GM12878 (cell line): ENCODE data around the gene ATF4.

Experiments
- CBX3 ChIP-seq: fragments of 200-600 bp; sonication (generic); IDR thresholded peaks from 2 replicates; pipeline ENCODE4 v1.6.1; 2016; ENCODE audit warnings: low read depth, borderline replicate concordance
- EZH2 ChIP-seq: IDR thresholded peaks from 2 replicates; pipeline ENCODE4 v1.6.1; 2012; ENCODE audit warnings: low read depth, mild to moderate bottlenecking, control low read depth, inconsistent platforms, low read length, borderline replicate concordance; ENCODE audit not compliant: control insufficient read depth
- FOXK2 ChIP-seq: fragments of 450-650 bp; IDR thresholded peaks from 2 replicates; pipeline ENCODE4 v1.6.1; 2017; ENCODE audit warnings: mild to moderate bottlenecking, moderate library complexity
- FOXM1 ChIP-seq: IDR thresholded peaks from 2 replicates; pipeline ENCODE4 v1.6.1; 2012; ENCODE audit warnings: low read depth, mild to moderate bottlenecking, inconsistent platforms, low read length, moderate library complexity
- GABPA ChIP-seq: IDR thresholded peaks from 2 replicates; pipeline ENCODE4 v1.6.1; 2014; ENCODE audit warnings: antibody characterized with exemption, low read depth, mild to moderate bottlenecking, inconsistent platforms
- JUND ChIP-seq: IDR thresholded peaks from 2 replicates; pipeline ENCODE4 v1.6.1; 2012; ENCODE audit warnings: low read depth, mild to moderate bottlenecking, low read length, improper control_type of control experiment, moderate library complexity
- MYC ChIP-seq: IDR thresholded peaks from 2 replicates; pipeline ENCODE4 v1.6.1; 2011; ENCODE audit warnings: mild to moderate bottlenecking, low read length, moderate library complexity, inconsistent platforms; ENCODE audit not compliant: insufficient read depth, insufficient replicate concordance, insufficient read length, severe bottlenecking
- RB1 ChIP-seq: fragments of 450-650 bp; formaldehyde crosslinking; IDR thresholded peaks from 2 replicates; pipeline ENCODE4 v1.6.1; 2017; ENCODE audit warnings: mild to moderate bottlenecking, borderline replicate concordance
- RBBP5 ChIP-seq: fragments of 200-600 bp; sonication (generic); conservative IDR thresholded peaks from 2 replicates; pipeline ENCODE4 v1.6.1; 2016
- RFX5 ChIP-seq: IDR thresholded peaks from 2 replicates; pipeline ENCODE4 v1.6.1; 2011; ENCODE audit warnings: low read depth, low read length, improper control_type of control experiment
- SIX5 ChIP-seq: IDR thresholded peaks from 2 replicates; pipeline ENCODE4 v1.6.1; 2011; ENCODE audit warnings: mild to moderate bottlenecking, low read depth, low read length, moderate library complexity; ENCODE audit not compliant: severe bottlenecking
- SMARCA5 ChIP-seq: fragments of 450-650 bp; IDR thresholded peaks from 2 replicates; pipeline ENCODE4 v1.6.1; 2017; ENCODE audit warnings: mild to moderate bottlenecking
- TCF12 ChIP-seq: IDR thresholded peaks from 2 replicates; pipeline ENCODE4 v1.6.1; 2011; ENCODE audit warnings: low read depth, mild to moderate bottlenecking, low read length
- TF ChIP-seq, protein P1 (sequence below), 3 experiments: IDR thresholded peaks in 2 of 3; conservative IDR thresholded peaks in 1 of 3; 2 replicates each; pipeline ENCODE4 v1.5.1; 2011; ENCODE audit warnings: low read depth in 3 of 3, low read length in 3 of 3, mild to moderate bottlenecking in 3 of 3, control low read depth in 2 of 3, moderate library complexity in 2 of 3, inconsistent platforms in 1 of 3, mixed read lengths in 1 of 3; ENCODE audit not compliant: control insufficient read depth in 2 of 3, insufficient read depth in 1 of 3; ENCODE audit errors: extremely low read depth in 1 of 3

DNA sequence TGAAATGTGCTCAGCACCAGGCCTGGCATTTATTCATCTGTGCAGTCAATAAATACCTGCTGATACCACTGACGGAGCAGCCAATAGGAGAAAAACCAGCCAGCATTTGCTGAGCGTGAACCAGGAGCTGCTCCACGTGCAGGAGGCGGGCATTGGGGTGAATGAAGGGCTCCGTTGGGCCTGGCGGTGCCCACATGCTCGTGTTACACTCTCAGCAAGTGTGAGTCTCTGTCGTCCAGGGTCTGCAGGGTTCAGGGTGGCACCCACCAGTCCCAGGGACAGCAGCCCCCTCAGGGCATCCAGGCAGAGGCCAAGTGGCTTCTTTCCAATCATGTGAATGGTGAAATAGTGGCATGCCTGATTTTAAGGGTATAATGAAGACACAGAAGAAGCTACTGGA is 16.3 kb downstream of the ATF4 start:
- TF ChIP-seq TCF12 (no peak), RB1 (no peak), FOXK2 (no peak), RBBP5 (no peak), CBX3 (no peak), EZH2 (no peak), RFX5 (no peak), JUND (no peak), FOXM1 (no peak), SIX5 (no peak), GABPA (no peak), SMARCA5 (no peak), MYC (no peak)
- TF ChIP-seq, protein P1, sequence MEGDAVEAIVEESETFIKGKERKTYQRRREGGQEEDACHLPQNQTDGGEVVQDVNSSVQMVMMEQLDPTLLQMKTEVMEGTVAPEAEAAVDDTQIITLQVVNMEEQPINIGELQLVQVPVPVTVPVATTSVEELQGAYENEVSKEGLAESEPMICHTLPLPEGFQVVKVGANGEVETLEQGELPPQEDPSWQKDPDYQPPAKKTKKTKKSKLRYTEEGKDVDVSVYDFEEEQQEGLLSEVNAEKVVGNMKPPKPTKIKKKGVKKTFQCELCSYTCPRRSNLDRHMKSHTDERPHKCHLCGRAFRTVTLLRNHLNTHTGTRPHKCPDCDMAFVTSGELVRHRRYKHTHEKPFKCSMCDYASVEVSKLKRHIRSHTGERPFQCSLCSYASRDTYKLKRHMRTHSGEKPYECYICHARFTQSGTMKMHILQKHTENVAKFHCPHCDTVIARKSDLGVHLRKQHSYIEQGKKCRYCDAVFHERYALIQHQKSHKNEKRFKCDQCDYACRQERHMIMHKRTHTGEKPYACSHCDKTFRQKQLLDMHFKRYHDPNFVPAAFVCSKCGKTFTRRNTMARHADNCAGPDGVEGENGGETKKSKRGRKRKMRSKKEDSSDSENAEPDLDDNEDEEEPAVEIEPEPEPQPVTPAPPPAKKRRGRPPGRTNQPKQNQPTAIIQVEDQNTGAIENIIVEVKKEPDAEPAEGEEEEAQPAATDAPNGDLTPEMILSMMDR (IDR thresholded peaks at IDR 0.05 in 2 of 3, conservative IDR thresholded peaks at IDR 0.05 in 1 of 3; ENCODE audit: control insufficient read depth in 2 of 3, extremely low read depth in 1 of 3, insufficient read depth in 1 of 3, low read depth in 3 of 3, low read length in 3 of 3), result no peak
